Ecto neural progenitor cell (in vitro differentiated cells): ENCODE results near the gene CASP1.
"Not testable (repeated sequence)": the region's sequence is repeated elsewhere in the genome, so short reads cannot be mapped to it uniquely, and the experiment has no call there.

Experiments used
- DNase-seq: peaks from one replicate; pipeline ENCODE4 v3.0.0-alpha.2; 2018; ENCODE audit warnings: low spot score

Gene CASP1

GRCh38 chr11:105034813-105035620 lies at the start of gene CASP1:
CASP1 (minus strand) TSS chr11:105035144; CDS start chr11:105035113, 31 bp downstream.
- no peak for DNase-seq

GRCh38 chr11:105081412-105082150 lies 46.6 kb upstream of the CASP1 start:
- DNase-seq, result no peak

- DNase-seq, result not testable (repeated sequence)
Observed at GRCh38 chr11:105080171-105080906, 45.4 kb upstream of the CASP1 start.

DNA sequence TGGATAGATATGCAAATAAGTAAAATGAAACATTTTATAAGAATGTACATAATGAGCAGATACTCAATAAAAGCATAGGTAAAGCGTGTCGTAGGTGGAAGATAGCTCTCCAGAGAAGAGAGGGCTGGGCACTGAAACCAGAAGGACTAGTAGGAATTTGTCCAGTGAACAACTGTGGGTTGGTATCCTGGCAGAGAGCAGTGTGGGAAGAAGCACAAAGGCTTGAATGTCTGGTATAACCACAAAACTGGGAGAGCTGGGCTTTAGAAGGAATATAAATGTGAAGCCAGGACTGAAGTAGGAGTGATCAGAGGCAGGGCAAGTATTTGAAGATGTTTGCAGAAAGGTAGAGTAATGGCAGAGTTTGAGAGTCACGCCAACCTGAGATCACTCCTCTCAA lies 43.3 kb upstream of the CASP1 start:
- no peak for DNase-seq

GRCh38 chr11:105077141-105077790 lies 42.3 kb upstream of the CASP1 start:
- DNase-seq, result not testable (repeated sequence)

GRCh38 chr11:105074166-105074530 lies 39.2 kb upstream of the CASP1 start:
- no peak for DNase-seq

GRCh38 chr11:105073456-105074165 lies 38.7 kb upstream of the CASP1 start:
- DNase-seq, result no peak

- DNase-seq, result not testable (repeated sequence)
Observed at GRCh38 chr11:105072080-105072479, 37.1 kb upstream of the CASP1 start.

DNA sequence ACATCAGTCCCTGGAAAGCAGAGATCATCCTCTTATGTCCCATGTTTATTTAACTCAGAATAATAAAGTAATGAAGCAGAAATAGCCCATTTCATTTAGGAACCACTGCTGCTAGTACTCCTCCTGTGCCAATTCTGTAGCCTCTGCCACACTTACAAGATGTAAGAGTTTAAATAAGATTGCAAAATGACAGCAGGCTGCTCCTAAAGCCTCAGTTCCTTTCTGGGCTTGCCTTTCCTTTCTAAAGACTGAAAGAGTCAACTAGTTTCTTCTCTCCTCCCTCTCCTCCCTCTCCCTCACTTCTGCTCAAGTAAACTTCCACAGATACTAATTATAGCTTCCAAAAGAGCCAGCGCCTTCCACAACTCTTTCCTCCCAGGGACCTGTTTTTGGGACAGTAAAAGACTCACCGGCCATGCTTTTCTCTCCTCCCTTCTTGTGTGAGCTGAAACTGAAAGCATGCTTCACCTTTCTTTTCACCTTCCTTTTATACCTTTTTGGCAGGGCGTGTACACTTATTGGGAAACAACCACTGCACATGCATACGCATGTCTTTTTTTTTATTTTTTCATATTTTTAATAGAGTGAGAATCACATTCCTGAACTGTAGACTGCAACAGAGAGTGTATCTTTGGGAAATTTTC lies 36.3 kb upstream of the CASP1 start:
- no peak for DNase-seq

DNA sequence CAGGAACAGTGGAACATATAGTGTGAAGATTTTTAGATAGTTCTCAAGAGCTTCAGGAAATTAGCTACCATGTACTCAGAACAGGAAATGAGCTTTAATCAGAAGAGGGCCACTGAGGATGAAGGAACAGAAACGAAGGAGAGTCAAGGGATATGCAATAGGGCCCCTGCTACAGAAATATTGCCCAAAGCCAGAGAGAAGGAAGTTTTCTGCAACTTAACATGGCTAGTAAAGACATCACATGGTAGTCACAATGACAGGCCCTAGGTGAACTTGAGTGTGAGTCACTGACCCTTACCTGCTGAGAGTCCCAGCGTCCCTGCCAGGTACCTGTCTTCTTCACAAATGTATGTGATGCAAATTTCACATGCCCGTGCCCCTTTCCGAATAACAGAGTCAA lies 35.4 kb upstream of the CASP1 start:
- no peak for DNase-seq

- not testable (repeated sequence) for DNase-seq
Observed at GRCh38 chr11:105069749-105070148, 34.8 kb upstream of the CASP1 start.

GRCh38 chr11:105063245-105063941 lies 28.4 kb upstream of the CASP1 start:
- not testable (repeated sequence) for DNase-seq

GRCh38 chr11:105057432-105057831 lies 22.5 kb upstream of the CASP1 start:
- DNase-seq, result no peak

- no peak for DNase-seq
Observed at GRCh38 chr11:105056446-105056845, 21.5 kb upstream of the CASP1 start.

- no peak for DNase-seq
Observed at GRCh38 chr11:105054723-105055493, 20.0 kb upstream of the CASP1 start.

DNA sequence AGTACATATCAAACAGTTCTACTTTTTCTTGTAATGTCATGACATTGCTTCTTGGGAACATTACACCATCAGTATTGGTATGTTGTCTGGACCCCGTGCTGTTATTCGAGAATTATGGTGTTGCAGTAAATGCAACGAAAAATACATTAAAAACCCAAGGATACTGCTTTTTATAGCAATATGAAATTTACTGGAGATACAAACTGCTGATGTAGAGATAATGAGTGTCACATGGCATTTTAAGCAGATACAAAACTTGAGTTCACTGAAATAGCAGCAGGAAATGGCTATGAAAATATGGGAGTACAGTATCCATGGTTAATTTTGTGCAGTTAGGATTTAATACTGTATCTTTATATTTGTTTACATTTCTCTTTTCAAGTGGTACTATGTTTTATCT lies 17.5 kb upstream of the CASP1 start:
- no peak for DNase-seq

DNA sequence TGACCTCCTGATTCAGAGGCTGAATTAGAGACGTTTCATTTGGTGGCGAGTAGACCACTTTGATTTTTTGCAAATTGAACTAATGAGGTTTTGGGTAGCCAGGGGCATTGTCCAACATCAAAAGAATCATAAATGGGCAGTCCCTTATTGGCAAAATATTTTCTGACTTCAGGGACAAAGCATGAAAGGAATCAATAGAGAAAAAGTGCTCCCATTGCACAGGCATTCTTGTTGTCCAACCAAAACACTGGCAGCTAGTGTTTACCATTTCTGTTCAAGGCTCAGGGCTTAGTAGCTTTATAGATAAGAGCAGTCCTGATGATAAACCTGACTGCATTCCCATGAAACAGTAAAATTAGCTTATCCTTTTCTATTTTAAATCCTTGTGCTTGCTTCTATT lies 16.6 kb upstream of the CASP1 start:
- DNase-seq, result no peak

DNA sequence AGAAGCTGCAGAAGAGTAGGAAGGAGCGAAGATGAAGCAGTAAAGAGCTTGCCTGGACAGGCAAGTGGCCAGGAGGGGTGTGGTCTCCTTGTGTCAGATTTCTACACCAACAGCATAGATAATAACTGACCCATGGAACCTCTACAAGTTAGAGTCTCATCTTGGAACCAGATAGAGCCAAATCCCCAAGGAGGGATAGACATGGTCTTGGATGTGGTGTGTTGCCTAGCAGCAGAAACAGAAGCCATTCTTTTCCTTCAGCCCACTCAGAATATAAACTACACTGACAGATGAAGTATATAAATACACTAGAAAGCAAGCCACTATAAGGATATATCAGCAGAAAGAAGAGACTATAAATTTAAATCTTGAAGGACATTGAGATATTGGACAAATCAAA lies 14.5 kb upstream of the CASP1 start:
- DNase-seq, result no peak

GRCh38 chr11:105046898-105047579 lies 12.1 kb upstream of the CASP1 start:
- no peak for DNase-seq
